Astrocyte (in vitro differentiated cells and primary cell): ENCODE measurements around the gene TBC1D9B.

Source experiments
- CTCF ChIP-seq: IDR thresholded peaks from 2 replicates; pipeline ENCODE4 v1.5.1; 2011; ENCODE audit warnings: low read depth, mild to moderate bottlenecking, inconsistent platforms, low read length, moderate library complexity; ENCODE audit not compliant: insufficient read depth
- EZH2 ChIP-seq: IDR thresholded peaks from 2 replicates; pipeline ENCODE4 v1.6.1; 2012; ENCODE audit warnings: mild to moderate bottlenecking, low read length, inconsistent platforms; ENCODE audit not compliant: insufficient read depth

- TF ChIP-seq CTCF = no peak
- no peak for TF ChIP-seq EZH2
Observed at GRCh38 chr5:179953987-179954386, 46.3 kb upstream of the TBC1D9B start.
